ENCODE data around the gene MED29. TPM values are rescaled to one million over a fixed set of nuclear protein-coding genes. Genes with fewer than 3 reads are reported as not detected.

Gene MED29
- total RNA-seq (10 to 100 TPM; 17.8 to 40.3 TPM), polyA plus RNA-seq (ENCODE audit: insufficient read length in 2 of 2) (10 to 100 TPM; 74.1 to 77.7 TPM)
- long read RNA-seq, donor 1, transcript MED29-201 (4 exons, 3,653 nt) = major isoform, 49 of 49 reads
- long read RNA-seq, donor 1, partial matches to known transcripts = 0 of 49 reads
- long read RNA-seq, donor 1, other reads (novel, unspliced or antisense) = 0 of 49 reads
- long read RNA-seq, donor 2, transcript MED29-201 (4 exons, 3,653 nt) = major isoform, 13 of 13 reads
- long read RNA-seq, donor 2, partial matches to known transcripts = 0 of 13 reads
- long read RNA-seq, donor 2, other reads (novel, unspliced or antisense) = 0 of 13 reads
- long read RNA-seq, donor 3, transcript MED29-201 (4 exons, 3,653 nt) = major isoform, 21 of 29 reads
- long read RNA-seq, donor 3, partial matches to known transcripts = 6 of 29 reads
- long read RNA-seq, donor 3, other reads (novel, unspliced or antisense) = 0 of 29 reads
- long read RNA-seq, donor 4, transcript MED29-201 (4 exons, 3,653 nt) = major isoform, 21 of 23 reads
- long read RNA-seq, donor 4, partial matches to known transcripts = 0 of 23 reads
- long read RNA-seq, donor 4, other reads (novel, unspliced or antisense) = 0 of 23 reads

DNA sequence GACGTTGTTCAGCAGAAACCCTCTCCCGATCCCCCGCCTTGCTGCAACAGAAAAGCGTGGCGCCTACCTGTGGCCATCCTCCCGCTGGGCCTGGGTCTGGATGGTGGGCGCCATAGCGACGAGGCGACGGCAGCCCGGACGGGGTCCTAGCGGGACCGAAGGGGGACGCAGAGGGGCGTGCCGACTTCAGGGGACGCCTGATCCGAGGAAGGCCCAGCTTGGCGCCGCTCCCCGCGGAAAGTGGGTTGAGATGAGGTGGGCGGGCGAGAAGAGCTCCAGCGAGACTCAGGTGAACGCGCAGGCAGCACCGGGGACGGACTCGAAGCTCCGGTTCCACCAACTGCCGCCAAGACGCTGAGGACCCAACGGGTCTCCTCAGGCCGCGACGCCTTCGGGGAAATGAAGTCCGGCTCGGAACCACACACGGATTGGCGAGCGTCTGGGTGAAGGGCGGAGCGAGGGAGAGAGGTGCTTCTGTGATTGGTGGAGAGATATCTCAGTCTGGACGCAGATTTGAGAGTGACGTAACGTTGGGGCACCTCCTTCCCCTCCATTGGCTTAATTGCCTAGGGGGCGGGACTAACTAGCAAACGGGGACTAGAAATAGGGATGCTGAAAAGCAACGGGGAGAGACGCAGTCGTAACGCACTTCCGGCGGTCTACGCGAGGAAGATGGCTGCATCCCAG lies at the start of gene MED29, which contains the start of gene PAF1:
Gene MED29, plus strand, starts transcription at position 628 of the 687 bp plus-strand sequence. Its CDS starts 45 bp downstream, at position 673.
Gene PAF1, minus strand, starts transcription at position 356 of the 687 bp plus-strand sequence. Its CDS starts 242 bp downstream, at position 114.
- peak within 1 kb of the TSS; percentile 93 for H3K4me3 ChIP-seq (ENCODE audit: low read depth, low read length)
- H3K36me3 ChIP-seq (ENCODE audit: control insufficient read depth, insufficient read depth, low read length) = peaks cover 63% of the 10 kb centered on the region
- 0% methylated on average over 60 of the region's 60 CpGs for WGBS (ENCODE audit: insufficient coverage)
- H3K9me3 ChIP-seq (ENCODE audit: control insufficient read depth, insufficient read depth, low read length) = no peaks in the 10 kb centered on the region
- no peaks in the 10 kb centered on the region for H3K27me3 ChIP-seq (ENCODE audit: control insufficient read depth, insufficient read depth, low read length)
- peak; percentile 98 to 100 (median 100) for DNase-seq (ENCODE audit: low read depth in 4 of 6, low spot score in 6 of 6)
- peak within 1 kb of the TSS; percentile 99 for H3K27ac ChIP-seq (ENCODE audit: low read depth, low read length)
- H3K4me1 ChIP-seq (ENCODE audit: control insufficient read depth, insufficient read depth, low read length) = peaks cover 19% of the 10 kb centered on the region

GRCh38 chr19:39341719-39342604 lies 49.2 kb upstream of the MED29 start, which contains the start of gene SAMD4B:
SAMD4B (plus strand) TSS chr19:39342421; CDS start chr19:39356894, 14,473 bp downstream.
- peak; percentile 85 to 99 (median 96) for DNase-seq (ENCODE audit: low read depth in 4 of 6, low spot score in 6 of 6)
- Histone ChIP-seq H3K9me3 (ENCODE audit: control insufficient read depth, insufficient read depth, low read length) (no peaks in the 10 kb centered on the region), H3K36me3 (ENCODE audit: control insufficient read depth, insufficient read depth, low read length) (peaks cover 3% of the 10 kb centered on the region), H3K27me3 (ENCODE audit: control insufficient read depth, insufficient read depth, low read length) (no peaks in the 10 kb centered on the region), H3K27ac (ENCODE audit: low read depth, low read length) (peak within 1 kb of the TSS; percentile 93), H3K4me1 (ENCODE audit: control insufficient read depth, insufficient read depth, low read length) (peaks cover 29% of the 10 kb centered on the region), H3K4me3 (ENCODE audit: low read depth, low read length) (peak within 1 kb of the TSS; percentile 91)
- WGBS (ENCODE audit: insufficient coverage) = 0% methylated on average over 89 of the region's 105 CpGs

DNA sequence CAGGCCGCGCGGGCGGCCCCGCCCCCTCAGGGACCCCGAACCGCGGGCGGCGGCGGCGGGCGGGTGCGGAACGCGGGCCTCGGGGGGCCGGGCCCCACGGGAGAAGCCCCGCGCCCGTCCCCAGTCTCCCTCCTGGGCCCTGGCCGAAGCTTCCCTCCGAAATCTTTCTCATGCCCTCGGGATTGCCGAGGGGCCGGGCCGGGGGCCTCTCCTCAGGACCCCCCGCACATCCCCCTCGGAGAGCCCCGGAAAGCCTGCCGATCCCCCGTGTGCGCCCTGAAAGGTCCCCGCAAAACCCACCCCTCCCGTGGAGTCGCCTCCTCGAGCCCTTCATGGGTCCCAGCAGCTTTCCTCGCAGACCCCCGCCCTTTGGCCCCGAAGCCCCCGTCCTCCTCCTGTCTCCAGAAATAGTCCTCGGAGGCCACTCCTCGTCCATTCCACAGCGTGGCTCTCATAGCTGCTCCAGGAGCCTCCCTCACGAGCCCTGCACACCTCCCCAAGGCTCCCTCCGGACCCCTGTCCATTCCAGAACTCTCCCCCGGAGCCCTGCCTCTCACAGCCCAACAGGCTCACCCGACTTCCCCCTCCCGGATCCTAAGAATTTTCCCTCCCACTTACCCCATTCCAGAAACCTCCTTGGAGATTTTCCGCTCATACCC lies 48.4 kb upstream of the MED29 start:
- H3K4me1 ChIP-seq (ENCODE audit: control insufficient read depth, insufficient read depth, low read length) = peaks cover 29% of the 10 kb centered on the region
- no peaks in the 10 kb centered on the region for H3K9me3 ChIP-seq (ENCODE audit: control insufficient read depth, insufficient read depth, low read length)
- DNase-seq (ENCODE audit: low read depth in 4 of 6, low spot score in 6 of 6) = no peak
- H3K36me3 ChIP-seq (ENCODE audit: control insufficient read depth, insufficient read depth, low read length) = peaks cover 3% of the 10 kb centered on the region
- under 1% methylated on average over 51 of the region's 51 CpGs for WGBS (ENCODE audit: insufficient coverage)
- H3K27ac ChIP-seq (ENCODE audit: low read depth, low read length) = peak overlapping the region; percentile 69
- H3K27me3 ChIP-seq (ENCODE audit: control insufficient read depth, insufficient read depth, low read length) = no peaks in the 10 kb centered on the region
- peak overlapping the region; percentile 75 for H3K4me3 ChIP-seq (ENCODE audit: low read depth, low read length)

GRCh38 chr19:39345956-39346355 lies 45.2 kb upstream of the MED29 start:
- Histone ChIP-seq H3K27me3 (ENCODE audit: control insufficient read depth, insufficient read depth, low read length) (no peaks in the 10 kb centered on the region), H3K4me1 (ENCODE audit: control insufficient read depth, insufficient read depth, low read length) (peaks cover 22% of the 10 kb centered on the region), H3K27ac (ENCODE audit: low read depth, low read length) (no peak overlapping the region), H3K36me3 (ENCODE audit: control insufficient read depth, insufficient read depth, low read length) (peaks cover 11% of the 10 kb centered on the region), H3K9me3 (ENCODE audit: control insufficient read depth, insufficient read depth, low read length) (no peaks in the 10 kb centered on the region), H3K4me3 (ENCODE audit: low read depth, low read length) (no peak overlapping the region)
- no peak for DNase-seq (ENCODE audit: low read depth in 4 of 6, low spot score in 6 of 6)
- 75% methylated on average over 1 of the region's 1 CpG for WGBS (ENCODE audit: insufficient coverage)

DNA sequence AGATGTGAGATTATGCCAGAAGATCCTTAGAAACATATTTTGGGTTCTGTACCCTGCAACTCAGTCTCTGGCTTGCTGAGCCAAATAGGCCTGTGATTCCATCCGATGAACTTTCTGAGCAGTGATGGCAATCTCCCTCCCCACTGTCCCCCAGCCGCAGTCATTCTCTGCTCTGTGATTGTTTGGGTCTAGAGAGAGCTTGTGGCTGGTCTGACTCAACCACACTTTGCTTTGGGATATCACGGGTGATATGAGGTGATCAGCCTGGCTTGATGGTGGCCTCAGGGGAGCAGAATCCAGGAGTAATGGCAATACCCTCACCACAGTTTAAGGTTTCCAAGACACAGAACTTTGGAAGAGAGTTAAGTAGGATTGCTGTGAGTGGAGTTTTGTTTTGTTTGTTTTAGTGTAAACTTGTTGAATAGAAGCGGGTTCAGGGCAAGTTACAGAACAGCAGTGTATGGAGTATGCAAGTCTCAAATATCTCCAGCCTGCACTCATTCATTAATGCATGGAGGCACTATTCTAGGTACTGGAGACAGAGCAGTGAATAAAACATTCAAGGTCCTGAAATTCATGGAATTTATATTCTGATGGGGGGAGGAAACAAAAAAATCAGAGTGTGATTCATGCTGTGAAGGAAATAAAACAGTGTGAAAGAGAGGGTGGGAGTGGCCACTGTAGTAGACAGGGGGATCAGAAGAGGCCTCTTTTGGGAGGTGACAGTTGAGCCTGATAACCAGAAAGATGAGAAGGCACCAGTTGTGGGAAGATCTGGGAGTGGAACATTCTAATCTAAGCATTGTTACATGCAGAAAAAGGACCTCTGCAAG lies 43.6 kb upstream of the MED29 start:
- 71% methylated on average over 1 of the region's 4 CpGs for WGBS (ENCODE audit: insufficient coverage)
- no peak overlapping the region for H3K4me3 ChIP-seq (ENCODE audit: low read depth, low read length)
- H3K27ac ChIP-seq (ENCODE audit: low read depth, low read length) = no peak overlapping the region
- peaks cover 19% of the 10 kb centered on the region for H3K36me3 ChIP-seq (ENCODE audit: control insufficient read depth, insufficient read depth, low read length)
- peaks cover 14% of the 10 kb centered on the region for H3K4me1 ChIP-seq (ENCODE audit: control insufficient read depth, insufficient read depth, low read length)
- no peaks in the 10 kb centered on the region for H3K9me3 ChIP-seq (ENCODE audit: control insufficient read depth, insufficient read depth, low read length)
- no peak for DNase-seq (ENCODE audit: low read depth in 4 of 6, low spot score in 6 of 6)
- H3K27me3 ChIP-seq (ENCODE audit: control insufficient read depth, insufficient read depth, low read length) = no peaks in the 10 kb centered on the region

DNA sequence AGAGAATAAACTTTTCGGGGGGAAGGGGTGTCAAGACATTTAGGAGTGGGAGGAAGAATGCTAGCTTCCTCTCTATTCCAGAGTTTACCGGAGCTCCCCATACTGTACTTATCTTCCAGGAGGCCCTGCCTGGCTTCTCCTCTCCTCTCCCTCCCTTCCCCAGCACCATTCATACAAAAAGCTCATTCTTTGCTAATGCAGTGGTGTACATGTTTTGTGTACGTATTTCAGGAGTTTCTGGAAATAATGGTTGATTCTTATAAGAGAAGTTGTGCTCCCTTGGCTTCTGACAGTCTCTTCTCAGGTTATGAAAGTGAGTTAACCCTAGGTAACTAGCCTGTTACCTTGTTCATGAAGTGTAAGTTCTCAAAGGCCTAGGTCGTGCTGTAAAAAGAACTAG lies 41.9 kb upstream of the MED29 start:
- no peak for DNase-seq (ENCODE audit: low read depth in 4 of 6, low spot score in 6 of 6)
- 77% methylated on average over 2 of the region's 4 CpGs for WGBS (ENCODE audit: insufficient coverage)
- no peak overlapping the region for H3K27ac ChIP-seq (ENCODE audit: low read depth, low read length)
- H3K36me3 ChIP-seq (ENCODE audit: control insufficient read depth, insufficient read depth, low read length) = peaks cover 22% of the 10 kb centered on the region
- H3K9me3 ChIP-seq (ENCODE audit: control insufficient read depth, insufficient read depth, low read length) = no peaks in the 10 kb centered on the region
- peaks cover 4% of the 10 kb centered on the region for H3K4me1 ChIP-seq (ENCODE audit: control insufficient read depth, insufficient read depth, low read length)
- H3K4me3 ChIP-seq (ENCODE audit: low read depth, low read length) = no peak overlapping the region
- no peaks in the 10 kb centered on the region for H3K27me3 ChIP-seq (ENCODE audit: control insufficient read depth, insufficient read depth, low read length)

DNA sequence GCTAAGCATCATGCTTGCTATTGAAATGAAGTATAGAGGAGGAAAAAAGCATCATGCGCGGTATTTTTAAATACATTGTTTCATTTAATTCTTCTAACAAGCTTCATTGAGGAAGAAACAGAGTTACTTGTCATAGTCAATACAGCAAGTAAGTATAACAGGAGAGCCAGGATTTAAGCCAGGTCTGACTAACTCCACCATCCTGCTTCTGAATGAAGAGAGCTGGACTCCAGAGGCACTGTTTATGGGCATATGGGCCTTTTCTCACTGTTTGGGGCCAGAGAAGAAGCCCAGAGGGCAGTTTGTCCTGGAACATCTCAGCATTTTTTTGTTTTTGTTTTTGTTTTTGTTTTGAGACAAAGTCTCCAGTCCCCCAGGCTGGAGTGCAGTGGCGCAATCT lies 41.0 kb upstream of the MED29 start:
- Histone ChIP-seq H3K9me3 (ENCODE audit: control insufficient read depth, insufficient read depth, low read length) (no peaks in the 10 kb centered on the region), H3K36me3 (ENCODE audit: control insufficient read depth, insufficient read depth, low read length) (peaks cover 29% of the 10 kb centered on the region), H3K4me1 (ENCODE audit: control insufficient read depth, insufficient read depth, low read length) (peaks cover 4% of the 10 kb centered on the region), H3K27me3 (ENCODE audit: control insufficient read depth, insufficient read depth, low read length) (no peaks in the 10 kb centered on the region), H3K27ac (ENCODE audit: low read depth, low read length) (no peak overlapping the region), H3K4me3 (ENCODE audit: low read depth, low read length) (no peak overlapping the region)
- WGBS (ENCODE audit: insufficient coverage) = no CpG with 5 or more reads among the region's 3 CpGs
- no peak for DNase-seq (ENCODE audit: low read depth in 4 of 6, low spot score in 6 of 6)

- Histone ChIP-seq H3K36me3 (ENCODE audit: control insufficient read depth, insufficient read depth, low read length) (peaks cover 39% of the 10 kb centered on the region), H3K27ac (ENCODE audit: low read depth, low read length) (no peak overlapping the region)
- WGBS (ENCODE audit: insufficient coverage) = 80% methylated on average over 1 of the region's 4 CpGs
Measured at GRCh38 chr19:39351537-39352064, 39.6 kb upstream of the MED29 start.

More at GRCh38 chr19:39351537-39352064, 39.6 kb upstream of the MED29 start:
- Histone ChIP-seq H3K27me3 (ENCODE audit: control insufficient read depth, insufficient read depth, low read length) (no peaks in the 10 kb centered on the region), H3K4me1 (ENCODE audit: control insufficient read depth, insufficient read depth, low read length) (no peaks in the 10 kb centered on the region), H3K9me3 (ENCODE audit: control insufficient read depth, insufficient read depth, low read length) (no peaks in the 10 kb centered on the region), H3K4me3 (ENCODE audit: low read depth, low read length) (no peak overlapping the region)
- DNase-seq (ENCODE audit: low read depth in 4 of 6, low spot score in 6 of 6) = peak in 1 of 6 donors; percentile 35
